DND-41 (cell line): ENCODE results near the gene SERTAD2.

ENCODE experiments used
- ATAC-seq: fragments of 200-7000 bp; cut with Tn5 transposase; 3 replicates; pipeline ENCODE4 v1.9.1; 2021; ENCODE audit warnings: low read depth; ENCODE audit not compliant: insufficient read depth
- DNase-seq: peaks from one replicate; pipeline ENCODE4 v3.0.0-alpha.2; 2020
- H2AFZ ChIP-seq: 2 replicates; pipeline ENCODE4 v1.6.0; 2012; ENCODE audit warnings: low read depth, low read length
- H3K27ac ChIP-seq: 2 replicates; pipeline ENCODE4 v1.5.1; 2012; ENCODE audit warnings: low read length, inconsistent platforms
- H3K27me3 ChIP-seq: fragments of 200-600 bp; sonication (generic); 2 replicates; pipeline ENCODE4 v1.6.0; 2012; ENCODE audit warnings: low read length, mild to moderate bottlenecking, inconsistent platforms; ENCODE audit not compliant: insufficient read depth, poor library complexity
- H3K36me3 ChIP-seq: 2 replicates; pipeline ENCODE4 v1.5.1; 2012; ENCODE audit warnings: low read length, inconsistent platforms; ENCODE audit not compliant: insufficient read depth
- H3K4me1 ChIP-seq: 2 replicates; pipeline ENCODE4 v1.5.1; 2012; ENCODE audit warnings: mild to moderate bottlenecking, low read length; ENCODE audit not compliant: insufficient read depth
- H3K4me2 ChIP-seq: 2 replicates; pipeline ENCODE4 v1.6.0; 2012; ENCODE audit warnings: mild to moderate bottlenecking, moderate library complexity, low read length, inconsistent platforms; ENCODE audit not compliant: insufficient read depth
- H3K4me3 ChIP-seq, 2 experiments: fragments of 200-600 bp in 1 of 2; shearing (Covaris generic) in 1 of 2; 2 replicates each; pipeline ENCODE4 v1.5.1; 2012 to 2016; ENCODE audit warnings: inconsistent platforms in 2 of 2, low read length in 2 of 2, mild to moderate bottlenecking in 2 of 2, low read depth in 1 of 2, moderate library complexity in 1 of 2
- H3K79me2 ChIP-seq: 2 replicates; pipeline ENCODE4 v1.6.0; 2012; ENCODE audit warnings: low read length, inconsistent platforms; ENCODE audit not compliant: insufficient read depth
- H3K9ac ChIP-seq: 2 replicates; pipeline ENCODE4 v1.6.0; 2012; ENCODE audit warnings: low read depth, mild to moderate bottlenecking, inconsistent platforms, low read length, moderate library complexity
- H3K9me3 ChIP-seq: 2 replicates; pipeline ENCODE4 v1.5.1; 2012; ENCODE audit warnings: low read length, moderate library complexity, mild to moderate bottlenecking, inconsistent platforms; ENCODE audit not compliant: insufficient read depth, severe bottlenecking
- H4K20me1 ChIP-seq: 2 replicates; pipeline ENCODE4 v1.6.0; 2012; ENCODE audit warnings: low read length; ENCODE audit not compliant: insufficient read depth
- EZH2 ChIP-seq: IDR thresholded peaks from 3 replicates; pipeline ENCODE4 v1.6.1; 2012; ENCODE audit warnings: borderline replicate concordance, low read depth, mild to moderate bottlenecking, moderate library complexity, low read length, inconsistent platforms; ENCODE audit not compliant: severe bottlenecking
- TF ChIP-seq, protein P1 (sequence below): IDR thresholded peaks from 2 replicates; pipeline ENCODE4 v1.5.1; 2012; ENCODE audit warnings: borderline replicate concordance, low read length, moderate library complexity, mild to moderate bottlenecking; ENCODE audit not compliant: poor library complexity, severe bottlenecking; ENCODE audit errors: extremely low read depth

The SERTAD2 gene

DNA sequence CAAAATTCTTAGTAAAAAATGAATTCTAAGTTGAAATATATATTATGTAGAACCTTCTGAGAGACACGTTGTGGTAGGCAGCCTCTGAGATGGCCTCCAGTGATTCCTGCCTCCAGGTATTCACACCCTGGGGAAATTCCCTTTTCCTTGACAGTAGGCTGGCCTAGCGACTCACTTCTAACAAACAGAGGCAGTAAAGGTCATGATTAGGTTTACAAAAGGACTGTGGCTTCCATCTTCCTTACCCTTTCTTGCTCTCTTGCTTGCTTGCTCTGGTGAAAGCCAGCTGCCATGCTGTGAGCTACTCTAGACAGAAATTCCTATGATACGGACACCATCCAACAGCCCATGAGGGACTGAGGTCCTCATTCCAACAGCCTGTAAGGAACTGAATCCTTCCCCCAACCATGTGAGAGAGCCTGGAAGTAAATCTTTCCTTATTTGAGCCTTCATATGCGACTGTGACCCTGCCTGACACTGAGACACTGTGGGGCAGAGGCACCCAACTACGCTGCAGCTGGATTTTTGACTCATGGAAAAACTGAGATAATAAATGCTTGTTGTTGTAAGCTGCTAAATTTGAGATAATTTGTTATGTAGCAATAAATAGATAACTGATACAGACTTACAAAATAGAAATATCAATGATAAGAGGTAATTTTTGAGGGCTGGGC lies 32.7 kb upstream of the SERTAD2 start:
- Histone ChIP-seq H3K36me3 (no peaks in the 10 kb centered on the region), H3K4me2 (no peak overlapping the region), H3K27ac (no peak overlapping the region), H3K4me1 (no peaks in the 10 kb centered on the region), H4K20me1 (no peaks in the 10 kb centered on the region), H2AFZ (no peak overlapping the region), H3K9me3 (no peaks in the 10 kb centered on the region), H3K9ac (no peak overlapping the region), H3K79me2 (no peaks in the 10 kb centered on the region), H3K27me3 (no peaks in the 10 kb centered on the region), H3K4me3 (no peak overlapping the region)
- DNase-seq (no peak), ATAC-seq (no peak)
- TF ChIP-seq, protein P1, sequence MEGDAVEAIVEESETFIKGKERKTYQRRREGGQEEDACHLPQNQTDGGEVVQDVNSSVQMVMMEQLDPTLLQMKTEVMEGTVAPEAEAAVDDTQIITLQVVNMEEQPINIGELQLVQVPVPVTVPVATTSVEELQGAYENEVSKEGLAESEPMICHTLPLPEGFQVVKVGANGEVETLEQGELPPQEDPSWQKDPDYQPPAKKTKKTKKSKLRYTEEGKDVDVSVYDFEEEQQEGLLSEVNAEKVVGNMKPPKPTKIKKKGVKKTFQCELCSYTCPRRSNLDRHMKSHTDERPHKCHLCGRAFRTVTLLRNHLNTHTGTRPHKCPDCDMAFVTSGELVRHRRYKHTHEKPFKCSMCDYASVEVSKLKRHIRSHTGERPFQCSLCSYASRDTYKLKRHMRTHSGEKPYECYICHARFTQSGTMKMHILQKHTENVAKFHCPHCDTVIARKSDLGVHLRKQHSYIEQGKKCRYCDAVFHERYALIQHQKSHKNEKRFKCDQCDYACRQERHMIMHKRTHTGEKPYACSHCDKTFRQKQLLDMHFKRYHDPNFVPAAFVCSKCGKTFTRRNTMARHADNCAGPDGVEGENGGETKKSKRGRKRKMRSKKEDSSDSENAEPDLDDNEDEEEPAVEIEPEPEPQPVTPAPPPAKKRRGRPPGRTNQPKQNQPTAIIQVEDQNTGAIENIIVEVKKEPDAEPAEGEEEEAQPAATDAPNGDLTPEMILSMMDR, result no peak
- TF ChIP-seq EZH2, result no peak

GRCh38 chr2:64685430-64685829 lies 31.7 kb upstream of the SERTAD2 start:
- no peaks in the 10 kb centered on the region for H3K4me1 ChIP-seq
- H3K9ac ChIP-seq, result no peak overlapping the region
- TF ChIP-seq, protein P1, result no peak
- TF ChIP-seq EZH2, result no peak
- no peak overlapping the region for H3K27ac ChIP-seq
- no peaks in the 10 kb centered on the region for H3K79me2 ChIP-seq
- H3K9me3 ChIP-seq, result no peaks in the 10 kb centered on the region
- no peaks in the 10 kb centered on the region for H4K20me1 ChIP-seq
- no peaks in the 10 kb centered on the region for H3K36me3 ChIP-seq
- ATAC-seq (no peak), DNase-seq (no peak)
- H3K27me3 ChIP-seq, result no peaks in the 10 kb centered on the region
- H3K4me3 ChIP-seq, result no peak overlapping the region
- no peak overlapping the region for H3K4me2 ChIP-seq
- no peak overlapping the region for H2AFZ ChIP-seq

- Histone ChIP-seq H3K36me3 (no peaks in the 10 kb centered on the region), H3K9ac (no peak overlapping the region), H3K79me2 (no peaks in the 10 kb centered on the region), H3K4me1 (no peaks in the 10 kb centered on the region), H3K9me3 (no peaks in the 10 kb centered on the region), H3K4me3 (no peak overlapping the region), H3K27me3 (no peaks in the 10 kb centered on the region), H2AFZ (no peak overlapping the region), H4K20me1 (no peaks in the 10 kb centered on the region), H3K27ac (no peak overlapping the region), H3K4me2 (no peak overlapping the region)
- no peak for TF ChIP-seq EZH2
- TF ChIP-seq, protein P1, result no peak
- ATAC-seq, result no peak
- no peak for DNase-seq
These were observed 30.2 kb upstream of the SERTAD2 start for GRCh38 chr2:64683771-64684510.
